ENCODE data around the gene HES7. TPM values are rescaled to one million over a fixed set of nuclear protein-coding genes. Genes with fewer than 3 reads are reported as not detected.
"Not testable (repeated sequence)": the region's sequence is repeated elsewhere in the genome, so short reads cannot be mapped to it uniquely, and the experiment has no call there.

HES7 gene
- polyA plus RNA-seq, 1 donor from 2014 or later: 15.3 TPM

DNA sequence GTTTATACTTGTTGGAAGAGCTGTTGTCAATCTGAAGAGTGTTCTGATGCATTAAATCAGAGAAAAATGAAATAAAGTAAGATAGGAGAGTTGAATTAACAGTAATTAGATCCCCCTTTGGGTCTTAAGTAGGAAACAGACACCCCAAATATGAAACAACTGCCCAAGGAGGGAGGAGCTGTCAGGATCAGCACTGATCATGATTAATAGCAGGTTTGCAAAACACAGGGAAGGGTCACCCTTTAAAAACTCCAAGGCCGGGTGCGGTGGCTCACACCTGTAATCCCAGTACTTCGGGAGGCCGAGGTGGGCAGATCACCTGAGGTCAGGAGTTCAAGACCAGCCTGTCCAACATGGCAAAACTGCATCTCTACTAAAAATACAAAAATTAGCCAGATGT is 16.9 kb downstream of the HES7 start:
- H3F3A ChIP-seq (ENCODE audit: insufficient read depth, low read length, poor library complexity, severe bottlenecking); H3K9me3 ChIP-seq (ENCODE audit: low read length); H2AFZ ChIP-seq (ENCODE audit: low read depth, low read length); H3K4me2 ChIP-seq (ENCODE audit: low read length); H3K36me3 ChIP-seq (ENCODE audit: insufficient read depth, low read length); H3K79me2 ChIP-seq (replicated peaks; ENCODE audit: insufficient read depth, low read length); H3K9me2 ChIP-seq (ENCODE audit: insufficient read depth, low read length); H3K4me3 ChIP-seq (ENCODE audit: low read length); H4K20me1 ChIP-seq (ENCODE audit: insufficient read depth); H3K9ac ChIP-seq (ENCODE audit: low read length); H3K27ac ChIP-seq (ENCODE audit: low read length): not testable (repeated sequence)
- H3K27me3 ChIP-seq (ENCODE audit: insufficient read depth, low read depth, low read length): peaks cover 38% of the 10 kb centered on the region

- Histone ChIP-seq H3K27ac (ENCODE audit: low read length) (no peak overlapping the region), H3K4me3 (ENCODE audit: low read length) (no peak overlapping the region), H3K4me2 (ENCODE audit: low read length) (no peak overlapping the region), H3K9ac (ENCODE audit: low read length) (no peak overlapping the region), H3K27me3 (ENCODE audit: insufficient read depth, low read depth, low read length) (peaks cover 28% of the 10 kb centered on the region), H3K79me2 (replicated peaks; ENCODE audit: insufficient read depth, low read length) (no peaks in the 10 kb centered on the region), H3F3A (ENCODE audit: insufficient read depth, low read length, poor library complexity, severe bottlenecking) (no peaks in the 10 kb centered on the region), H4K20me1 (ENCODE audit: insufficient read depth) (no peaks in the 10 kb centered on the region), H2AFZ (ENCODE audit: low read depth, low read length) (no peak overlapping the region), H3K9me2 (ENCODE audit: insufficient read depth, low read length) (no peaks in the 10 kb centered on the region), H3K9me3 (ENCODE audit: low read length) (no peaks in the 10 kb centered on the region), H3K36me3 (ENCODE audit: insufficient read depth, low read length) (no peaks in the 10 kb centered on the region)
- TF ChIP-seq EP300 (conservative IDR thresholded peaks at IDR 0.05; ENCODE audit: poor library complexity, severe bottlenecking): no peak
- TF ChIP-seq, protein P1, sequence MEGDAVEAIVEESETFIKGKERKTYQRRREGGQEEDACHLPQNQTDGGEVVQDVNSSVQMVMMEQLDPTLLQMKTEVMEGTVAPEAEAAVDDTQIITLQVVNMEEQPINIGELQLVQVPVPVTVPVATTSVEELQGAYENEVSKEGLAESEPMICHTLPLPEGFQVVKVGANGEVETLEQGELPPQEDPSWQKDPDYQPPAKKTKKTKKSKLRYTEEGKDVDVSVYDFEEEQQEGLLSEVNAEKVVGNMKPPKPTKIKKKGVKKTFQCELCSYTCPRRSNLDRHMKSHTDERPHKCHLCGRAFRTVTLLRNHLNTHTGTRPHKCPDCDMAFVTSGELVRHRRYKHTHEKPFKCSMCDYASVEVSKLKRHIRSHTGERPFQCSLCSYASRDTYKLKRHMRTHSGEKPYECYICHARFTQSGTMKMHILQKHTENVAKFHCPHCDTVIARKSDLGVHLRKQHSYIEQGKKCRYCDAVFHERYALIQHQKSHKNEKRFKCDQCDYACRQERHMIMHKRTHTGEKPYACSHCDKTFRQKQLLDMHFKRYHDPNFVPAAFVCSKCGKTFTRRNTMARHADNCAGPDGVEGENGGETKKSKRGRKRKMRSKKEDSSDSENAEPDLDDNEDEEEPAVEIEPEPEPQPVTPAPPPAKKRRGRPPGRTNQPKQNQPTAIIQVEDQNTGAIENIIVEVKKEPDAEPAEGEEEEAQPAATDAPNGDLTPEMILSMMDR (IDR thresholded peaks at IDR 0.05; ENCODE audit: poor library complexity, severe bottlenecking): no peak
- TF ChIP-seq POLR2AphosphoS5 (IDR thresholded peaks at IDR 0.05): no peak
- no peak for TF ChIP-seq SMC3 (conservative IDR thresholded peaks at IDR 0.05; ENCODE audit: poor library complexity)
- no peak for TF ChIP-seq RAD21 (conservative IDR thresholded peaks at IDR 0.05)
- no peak for TF ChIP-seq MXI1 (conservative IDR thresholded peaks at IDR 0.05; ENCODE audit: poor library complexity, severe bottlenecking)
- TF ChIP-seq REST (IDR thresholded peaks at IDR 0.05; ENCODE audit: borderline replicate concordance): no peak
- TF ChIP-seq EZH2 (IDR thresholded peaks at IDR 0.05; ENCODE audit: borderline replicate concordance, insufficient read depth, low read length, poor library complexity, severe bottlenecking): no peak
- TF ChIP-seq TAF1 (IDR thresholded peaks at IDR 0.05; ENCODE audit: low read depth): no peak
Observed at GRCh38 chr17:8105957-8106398, 17.9 kb downstream of the HES7 start.

DNA sequence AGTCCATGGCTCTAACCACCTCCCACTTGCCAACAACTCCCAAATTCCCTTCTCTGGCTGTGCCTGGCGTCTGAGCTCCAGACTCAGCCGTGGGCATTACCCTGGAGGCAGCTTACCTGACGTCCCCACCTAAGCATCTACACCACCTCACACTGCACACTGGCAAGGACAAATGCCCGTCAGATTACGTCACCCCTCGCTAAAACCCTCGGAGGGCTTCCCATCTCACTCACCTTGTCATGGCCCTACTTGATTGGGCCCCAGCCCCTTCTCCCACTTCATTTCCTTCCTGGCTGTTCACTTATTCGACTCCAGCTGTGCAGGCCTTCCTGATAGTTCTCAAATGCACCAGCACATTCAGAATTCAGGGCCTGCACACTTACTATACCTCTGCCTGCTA is 19.0 kb downstream of the HES7 start:
- Histone ChIP-seq H3K9ac (ENCODE audit: low read length) (no peak overlapping the region), H3K4me3 (ENCODE audit: low read length) (no peak overlapping the region), H3F3A (ENCODE audit: insufficient read depth, low read length, poor library complexity, severe bottlenecking) (no peaks in the 10 kb centered on the region), H2AFZ (ENCODE audit: low read depth, low read length) (no peak overlapping the region), H3K9me3 (ENCODE audit: low read length) (no peaks in the 10 kb centered on the region), H3K27me3 (ENCODE audit: insufficient read depth, low read depth, low read length) (peaks cover 18% of the 10 kb centered on the region), H3K27ac (ENCODE audit: low read length) (no peak overlapping the region), H3K9me2 (ENCODE audit: insufficient read depth, low read length) (no peaks in the 10 kb centered on the region), H3K4me2 (ENCODE audit: low read length) (no peak overlapping the region), H3K79me2 (replicated peaks; ENCODE audit: insufficient read depth, low read length) (no peaks in the 10 kb centered on the region), H4K20me1 (ENCODE audit: insufficient read depth) (no peaks in the 10 kb centered on the region), H3K36me3 (ENCODE audit: insufficient read depth, low read length) (no peaks in the 10 kb centered on the region)
- TF ChIP-seq RAD21 (conservative IDR thresholded peaks at IDR 0.05) (no peak), REST (IDR thresholded peaks at IDR 0.05; ENCODE audit: borderline replicate concordance) (no peak), POLR2AphosphoS5 (IDR thresholded peaks at IDR 0.05) (no peak), TAF1 (IDR thresholded peaks at IDR 0.05; ENCODE audit: low read depth) (no peak)
- TF ChIP-seq, protein P1 (IDR thresholded peaks at IDR 0.05; ENCODE audit: poor library complexity, severe bottlenecking): no peak

All from neural cell (in vitro differentiated cells).